Measurements from ENCODE around the gene ADA.

The ADA gene

GRCh38 chr20:44622501-44623270 lies 28.8 kb downstream of the ADA start:
- Histone ChIP-seq H3K36me3 (ENCODE audit: insufficient read depth, low read length) (peaks cover 30% of the 10 kb centered on the region), H2AFZ (ENCODE audit: low read depth, low read length) (no peak overlapping the region), H3K4me1 (ENCODE audit: insufficient read depth, low read length) (no peaks in the 10 kb centered on the region), H3K4me3 (ENCODE audit: low read length) (no peak overlapping the region), H3K27me3 (ENCODE audit: insufficient read depth, low read length) (no peaks in the 10 kb centered on the region), H3K9me3 (ENCODE audit: low read length) (peaks cover 11% of the 10 kb centered on the region)

GRCh38 chr20:44621939-44622338 lies 29.6 kb downstream of the ADA start:
- H3K4me3 ChIP-seq (ENCODE audit: low read length) = no peak overlapping the region
- no peaks in the 10 kb centered on the region for H3K27me3 ChIP-seq (ENCODE audit: insufficient read depth, low read length)
- H2AFZ ChIP-seq (ENCODE audit: low read depth, low read length) = no peak overlapping the region
- H3K9me3 ChIP-seq (ENCODE audit: low read length) = peaks cover 11% of the 10 kb centered on the region
- no peaks in the 10 kb centered on the region for H3K4me1 ChIP-seq (ENCODE audit: insufficient read depth, low read length)
- H3K36me3 ChIP-seq (ENCODE audit: insufficient read depth, low read length) = peaks cover 36% of the 10 kb centered on the region

- no peak overlapping the region for H3K4me3 ChIP-seq (ENCODE audit: low read length)
- no peaks in the 10 kb centered on the region for H3K27me3 ChIP-seq (ENCODE audit: insufficient read depth, low read length)
- peaks cover 38% of the 10 kb centered on the region for H3K36me3 ChIP-seq (ENCODE audit: insufficient read depth, low read length)
- no peak overlapping the region for H2AFZ ChIP-seq (ENCODE audit: low read depth, low read length)
- H3K4me1 ChIP-seq (ENCODE audit: insufficient read depth, low read length) = no peaks in the 10 kb centered on the region
- H3K9me3 ChIP-seq (ENCODE audit: low read length) = peaks cover 11% of the 10 kb centered on the region
These were observed 30.2 kb downstream of the ADA start for GRCh38 chr20:44621325-44621724.

- H3K4me3 ChIP-seq (ENCODE audit: low read length) = no peak overlapping the region
- H2AFZ ChIP-seq (ENCODE audit: low read depth, low read length) = no peak overlapping the region
- H3K36me3 ChIP-seq (ENCODE audit: insufficient read depth, low read length) = peaks cover 38% of the 10 kb centered on the region
These were observed 31.5 kb downstream of the ADA start for GRCh38 chr20:44620030-44620429.

GRCh38 chr20:44619294-44619693 lies 32.2 kb downstream of the ADA start:
- H3K36me3 ChIP-seq (ENCODE audit: insufficient read depth, low read length) = peaks cover 37% of the 10 kb centered on the region

More at GRCh38 chr20:44620030-44620429, 31.5 kb downstream of the ADA start:
- peaks cover 11% of the 10 kb centered on the region for H3K9me3 ChIP-seq (ENCODE audit: low read length)
- H3K27me3 ChIP-seq (ENCODE audit: insufficient read depth, low read length) = no peaks in the 10 kb centered on the region
- H3K4me1 ChIP-seq (ENCODE audit: insufficient read depth, low read length) = peaks cover 9% of the 10 kb centered on the region

GRCh38 chr20:44618318-44618731 lies 33.2 kb downstream of the ADA start:
- H3K4me1 ChIP-seq (ENCODE audit: insufficient read depth, low read length) = peaks cover 13% of the 10 kb centered on the region
- H3K4me3 ChIP-seq (ENCODE audit: low read length) = no peak overlapping the region
- H3K27me3 ChIP-seq (ENCODE audit: insufficient read depth, low read length) = no peaks in the 10 kb centered on the region
- peaks cover 7% of the 10 kb centered on the region for H3K9me3 ChIP-seq (ENCODE audit: low read length)
- H3K36me3 ChIP-seq (ENCODE audit: insufficient read depth, low read length) = peaks cover 33% of the 10 kb centered on the region
- H2AFZ ChIP-seq (ENCODE audit: low read depth, low read length) = no peak overlapping the region

More at GRCh38 chr20:44619294-44619693, 32.2 kb downstream of the ADA start:
- H2AFZ ChIP-seq (ENCODE audit: low read depth, low read length) = no peak overlapping the region
- H3K4me1 ChIP-seq (ENCODE audit: insufficient read depth, low read length) = peaks cover 13% of the 10 kb centered on the region
- H3K27me3 ChIP-seq (ENCODE audit: insufficient read depth, low read length) = no peaks in the 10 kb centered on the region
- H3K4me3 ChIP-seq (ENCODE audit: low read length) = no peak overlapping the region
- H3K9me3 ChIP-seq (ENCODE audit: low read length) = peaks cover 11% of the 10 kb centered on the region

GRCh38 chr20:44616604-44616964 lies 34.9 kb downstream of the ADA start:
- Histone ChIP-seq H3K4me1 (ENCODE audit: insufficient read depth, low read length) (peaks cover 13% of the 10 kb centered on the region), H2AFZ (ENCODE audit: low read depth, low read length) (no peak overlapping the region), H3K4me3 (ENCODE audit: low read length) (no peak overlapping the region), H3K27me3 (ENCODE audit: insufficient read depth, low read length) (no peaks in the 10 kb centered on the region), H3K36me3 (ENCODE audit: insufficient read depth, low read length) (peaks cover 31% of the 10 kb centered on the region), H3K9me3 (ENCODE audit: low read length) (no peaks in the 10 kb centered on the region)

GRCh38 chr20:44615876-44616603 lies 35.5 kb downstream of the ADA start:
- Histone ChIP-seq H3K4me1 (ENCODE audit: insufficient read depth, low read length) (peaks cover 13% of the 10 kb centered on the region), H2AFZ (ENCODE audit: low read depth, low read length) (no peak overlapping the region), H3K27me3 (ENCODE audit: insufficient read depth, low read length) (no peaks in the 10 kb centered on the region), H3K4me3 (ENCODE audit: low read length) (no peak overlapping the region), H3K9me3 (ENCODE audit: low read length) (no peaks in the 10 kb centered on the region), H3K36me3 (ENCODE audit: insufficient read depth, low read length) (peaks cover 31% of the 10 kb centered on the region)

- Histone ChIP-seq H2AFZ (ENCODE audit: low read depth, low read length) (no peak overlapping the region), H3K27me3 (ENCODE audit: insufficient read depth, low read length) (no peaks in the 10 kb centered on the region), H3K4me3 (ENCODE audit: low read length) (no peak overlapping the region), H3K36me3 (ENCODE audit: insufficient read depth, low read length) (peaks cover 25% of the 10 kb centered on the region), H3K4me1 (ENCODE audit: insufficient read depth, low read length) (peaks cover 14% of the 10 kb centered on the region), H3K9me3 (ENCODE audit: low read length) (no peaks in the 10 kb centered on the region)
These were observed 36.2 kb downstream of the ADA start for GRCh38 chr20:44615169-44615791.

GRCh38 chr20:44614525-44614924 lies 37.0 kb downstream of the ADA start:
- Histone ChIP-seq H3K9me3 (ENCODE audit: low read length) (no peaks in the 10 kb centered on the region), H3K4me3 (ENCODE audit: low read length) (no peak overlapping the region), H2AFZ (ENCODE audit: low read depth, low read length) (no peak overlapping the region), H3K27me3 (ENCODE audit: insufficient read depth, low read length) (no peaks in the 10 kb centered on the region), H3K36me3 (ENCODE audit: insufficient read depth, low read length) (peaks cover 19% of the 10 kb centered on the region), H3K4me1 (ENCODE audit: insufficient read depth, low read length) (peaks cover 20% of the 10 kb centered on the region)

- H2AFZ ChIP-seq (ENCODE audit: low read depth, low read length) = no peak overlapping the region
- H3K9me3 ChIP-seq (ENCODE audit: low read length) = no peaks in the 10 kb centered on the region
- H3K27me3 ChIP-seq (ENCODE audit: insufficient read depth, low read length) = no peaks in the 10 kb centered on the region
- H3K4me1 ChIP-seq (ENCODE audit: insufficient read depth, low read length) = peaks cover 25% of the 10 kb centered on the region
- H3K4me3 ChIP-seq (ENCODE audit: low read length) = no peak overlapping the region
- peaks cover 10% of the 10 kb centered on the region for H3K36me3 ChIP-seq (ENCODE audit: insufficient read depth, low read length)
These were observed 37.9 kb downstream of the ADA start for GRCh38 chr20:44613575-44613974.

GRCh38 chr20:44610313-44610962 lies 41.1 kb downstream of the ADA start:
- Histone ChIP-seq H3K4me3 (ENCODE audit: low read length) (no peak overlapping the region), H3K27me3 (ENCODE audit: insufficient read depth, low read length) (no peaks in the 10 kb centered on the region), H3K9me3 (ENCODE audit: low read length) (no peaks in the 10 kb centered on the region)

More at GRCh38 chr20:44610313-44610962, 41.1 kb downstream of the ADA start:
- Histone ChIP-seq H2AFZ (ENCODE audit: low read depth, low read length) (no peak overlapping the region), H3K36me3 (ENCODE audit: insufficient read depth, low read length) (peaks cover 2% of the 10 kb centered on the region), H3K4me1 (ENCODE audit: insufficient read depth, low read length) (peaks cover 19% of the 10 kb centered on the region)
